Measurements from ENCODE around the gene VSTM1.

Gene VSTM1

DNA sequence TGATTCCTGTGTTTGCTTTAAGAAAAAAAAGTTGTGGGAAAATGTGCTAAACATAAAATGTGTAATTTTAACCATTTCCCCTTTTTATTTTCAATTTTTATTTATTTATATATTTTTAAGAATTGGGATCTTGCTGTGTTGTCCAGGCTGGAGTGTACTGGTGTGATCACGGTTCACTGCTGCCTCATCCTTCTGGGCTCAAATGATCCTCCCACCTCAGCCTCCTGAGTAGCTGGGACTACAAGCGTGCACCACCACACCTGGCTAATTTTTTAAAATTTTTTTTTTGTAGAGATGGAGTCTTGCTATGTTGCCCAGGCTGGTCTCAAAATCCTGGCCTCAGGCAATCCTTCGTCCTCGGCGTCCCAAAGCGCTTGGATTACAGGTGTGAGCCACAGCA, 53.2 kb downstream of the VSTM1 start:
- no peak for DNase-seq (ENCODE audit: low read depth)

GRCh38 chr19:54009440-54009839, 54.3 kb downstream of the VSTM1 start:
- DNase-seq (ENCODE audit: low read depth): no peak

- no peak for DNase-seq (ENCODE audit: low read depth)
These were observed 61.0 kb downstream of the VSTM1 start for GRCh38 chr19:54002495-54003315.

GRCh38 chr19:54001496-54001895, 62.2 kb downstream of the VSTM1 start:
- no peak for DNase-seq (ENCODE audit: low read depth)

DNA sequence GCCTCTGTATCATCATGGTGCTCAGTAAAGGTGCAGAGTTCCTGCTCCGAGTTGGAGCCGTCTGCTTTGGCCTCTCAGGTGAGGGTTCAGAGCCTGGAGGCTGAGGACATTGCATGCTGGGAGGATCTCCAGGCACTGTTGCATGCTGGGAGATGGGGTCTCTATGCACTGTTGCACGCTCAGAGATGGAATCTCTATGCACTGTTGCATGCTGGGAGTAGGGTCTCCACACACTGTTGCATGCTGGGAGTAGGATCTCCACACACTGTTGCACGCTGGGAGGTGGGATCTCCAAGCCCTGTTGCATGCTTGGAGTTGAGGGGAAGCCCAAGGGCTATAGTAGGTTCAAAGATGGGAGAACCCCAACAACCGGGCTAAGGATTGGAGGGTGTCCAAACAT, 64.0 kb downstream of the VSTM1 start:
- no peak for DNase-seq (ENCODE audit: low read depth)

DNA sequence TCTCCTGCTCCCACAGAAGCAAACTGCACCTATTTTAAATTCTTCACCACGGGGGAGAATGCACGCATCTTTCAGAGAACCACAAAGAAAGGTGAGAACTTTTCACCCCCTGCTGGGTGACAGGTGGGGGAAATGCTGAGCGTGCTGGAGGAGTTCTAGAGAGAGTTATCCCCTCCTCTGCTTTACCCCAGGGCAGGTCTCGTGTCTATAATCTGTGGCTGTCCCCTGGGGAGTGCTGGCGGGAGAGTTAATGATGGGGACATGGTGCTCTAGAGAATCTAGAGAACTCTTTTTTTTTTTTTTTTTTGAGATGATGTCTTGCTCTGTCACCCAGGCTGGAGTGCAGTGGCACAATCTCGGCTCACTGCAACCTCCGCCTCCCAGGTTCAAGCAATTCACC, 65.5 kb downstream of the VSTM1 start:
- DNase-seq (ENCODE audit: low read depth): no peak

- DNase-seq (ENCODE audit: low read depth): no peak
These were observed 68.9 kb downstream of the VSTM1 start for GRCh38 chr19:53994811-53995210.

- no peak for DNase-seq (ENCODE audit: low read depth)
These were observed 70.2 kb downstream of the VSTM1 start for GRCh38 chr19:53993448-53993847.

DNA sequence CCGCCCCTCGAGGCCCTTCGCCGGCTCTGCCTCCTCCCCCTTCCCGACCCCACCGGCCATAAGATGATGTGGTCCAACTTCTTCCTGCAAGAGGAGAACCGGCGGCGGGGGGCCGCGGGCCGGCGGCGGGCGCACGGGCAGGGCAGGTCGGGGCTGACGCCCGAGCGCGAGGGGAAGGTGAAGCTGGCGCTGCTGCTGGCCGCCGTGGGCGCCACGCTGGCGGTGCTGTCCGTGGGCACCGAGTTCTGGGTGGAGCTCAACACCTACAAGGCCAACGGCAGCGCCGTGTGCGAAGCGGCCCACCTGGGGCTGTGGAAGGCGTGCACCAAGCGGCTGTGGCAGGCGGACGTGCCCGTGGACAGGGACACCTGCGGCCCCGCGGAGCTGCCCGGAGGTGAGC, 70.9 kb downstream of the VSTM1 start:
- DNase-seq (ENCODE audit: low read depth): no peak

DNA sequence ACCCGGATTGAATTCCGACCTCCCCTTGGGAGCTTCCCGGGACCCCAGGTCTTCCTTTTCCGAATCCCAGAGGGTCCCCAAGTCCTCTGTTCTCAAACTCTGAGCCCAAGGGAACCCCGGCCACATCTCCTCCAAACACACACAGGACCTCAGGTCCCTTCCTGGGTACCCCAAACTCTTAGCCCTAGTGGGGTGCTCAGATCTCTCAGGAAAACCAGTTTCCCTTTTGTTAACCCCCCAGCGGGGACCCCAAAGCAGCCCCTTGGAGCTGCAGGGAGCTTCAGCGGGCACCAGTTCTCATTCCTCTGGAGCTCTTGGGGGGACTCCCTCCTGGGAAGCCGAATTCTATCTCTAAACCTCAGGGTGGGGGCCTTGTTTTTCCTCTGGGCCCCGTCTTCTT, 71.5 kb downstream of the VSTM1 start:
- DNase-seq (ENCODE audit: low read depth): no peak

DNA sequence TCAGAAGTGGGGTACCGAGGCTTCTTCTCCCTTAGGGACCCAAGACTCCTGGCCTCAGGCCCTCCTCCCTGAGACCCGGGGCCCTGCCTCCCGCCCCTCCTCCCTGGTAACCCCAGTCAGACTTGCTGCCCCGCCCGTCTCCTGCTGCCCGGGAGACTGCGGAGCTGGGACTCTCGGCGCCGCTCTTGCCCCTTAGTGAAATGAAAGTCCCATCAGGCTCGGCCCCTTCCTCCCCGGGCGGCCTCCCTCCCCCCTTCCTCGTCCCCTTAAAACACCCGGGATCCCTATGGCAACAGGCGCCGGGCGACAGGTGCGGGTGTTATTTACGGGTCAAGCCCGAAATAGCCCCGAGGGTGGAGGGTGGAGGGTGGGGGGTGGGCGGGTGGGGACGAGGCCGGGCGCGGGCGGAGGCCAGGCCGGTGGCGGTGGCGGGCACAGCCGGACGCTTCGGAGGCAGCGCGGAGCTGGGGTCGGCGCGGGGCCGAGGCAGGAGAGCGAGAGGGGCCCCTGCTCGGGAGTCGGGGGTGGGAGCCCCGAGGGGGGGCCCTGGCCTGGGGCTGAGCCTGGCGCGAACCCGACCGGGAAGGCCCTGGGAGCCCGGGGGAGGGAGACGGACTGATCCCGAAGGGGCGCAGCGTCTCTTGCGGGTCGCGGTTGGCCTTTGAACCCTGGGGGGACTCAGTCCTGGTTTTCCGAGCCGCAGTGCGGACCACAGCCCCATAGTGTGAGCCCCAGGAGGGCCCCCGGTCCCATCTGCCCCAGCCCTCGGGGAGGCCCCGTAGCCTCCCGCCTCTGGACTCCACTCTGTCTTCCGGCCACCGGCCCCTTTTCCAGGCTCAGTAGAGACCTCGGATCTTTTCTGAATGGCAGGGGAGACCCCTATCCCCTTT, 72.2 kb downstream of the VSTM1 start, which contains the start of gene CACNG6:
Gene CACNG6, plus strand, starts transcription at position 414 of the 890 bp plus-strand sequence. CDS start 1,241 bp downstream, outside the sequence.
- no peak for DNase-seq (ENCODE audit: low read depth)
